ENCODE data around the gene CRYGA.

DNA sequence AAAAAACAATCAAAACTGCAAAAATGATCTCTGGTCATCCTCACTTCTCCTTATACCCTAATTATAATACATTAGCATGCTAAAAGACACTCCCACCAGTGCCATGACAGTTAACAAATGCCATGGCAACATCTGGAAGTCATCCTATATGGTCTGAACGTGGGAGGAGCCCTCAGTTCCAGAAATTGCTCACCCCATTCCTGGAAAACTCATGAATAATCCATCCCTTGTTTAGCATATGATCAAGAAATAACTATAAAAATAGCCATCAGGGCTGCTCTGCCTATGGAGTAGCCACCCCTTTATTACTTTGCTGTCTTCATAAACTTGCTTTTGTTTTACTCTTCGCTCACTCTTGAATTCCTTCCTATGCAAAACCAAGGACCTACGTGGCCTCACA is 32.1 kb upstream of the CRYGA start:
- TF ChIP-seq YY1 (IDR thresholded peaks at IDR 0.05; ENCODE audit: insufficient read depth, insufficient read length) (no peak), SUZ12 (IDR thresholded peaks at IDR 0.05; ENCODE audit: extremely low read depth, insufficient read depth, insufficient read length) (no peak), ZNF274 (IDR thresholded peaks at IDR 0.05; ENCODE audit: low read depth, low read length) (no peak)

All from NT2/D1 (cell line).